Occipital lobe (tissue), 2 donors: Measurements from ENCODE around the gene PIAS4. TPM values are rescaled to one million over a fixed set of nuclear protein-coding genes. Genes with fewer than 3 reads are reported as not detected.

ENCODE experiments used
- DNase-seq: peaks from one replicate; lab custom pipeline; 2025; lab: John Stamatoyannopoulos, UW
- total RNA-seq: library from RNA; depleted of rRNA; stranded (reverse); fragments of >200 nt; gene quantifications from one replicate; pipeline ENCODE4 v1.2.3, GENCODE V29; 2014

Gene PIAS4
- total RNA-seq, 1 donor from 2014 or later = 22.5 TPM

DNA sequence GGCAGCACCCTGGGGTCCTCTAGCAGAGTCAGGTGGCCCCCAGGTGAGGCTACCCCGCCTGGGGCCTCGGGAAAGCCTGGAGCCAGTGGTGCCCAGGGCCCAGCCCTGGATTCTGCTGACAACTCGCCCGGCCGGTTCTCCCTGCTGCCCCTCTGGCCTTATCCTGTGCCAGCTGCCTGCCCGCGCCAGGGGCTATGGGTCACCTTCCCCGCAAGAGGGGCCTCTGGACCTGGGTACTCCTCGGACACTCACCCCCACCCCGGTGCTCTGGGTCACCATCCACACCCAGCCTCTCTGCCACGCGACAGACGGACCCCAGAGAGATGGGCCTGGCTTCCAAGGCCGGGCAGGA is 35.2 kb downstream of the PIAS4 start:
- no peak for DNase-seq

GRCh38 chr19:4043401-4043800 is 35.9 kb downstream of the PIAS4 start:
- DNase-seq = no peak

DNA sequence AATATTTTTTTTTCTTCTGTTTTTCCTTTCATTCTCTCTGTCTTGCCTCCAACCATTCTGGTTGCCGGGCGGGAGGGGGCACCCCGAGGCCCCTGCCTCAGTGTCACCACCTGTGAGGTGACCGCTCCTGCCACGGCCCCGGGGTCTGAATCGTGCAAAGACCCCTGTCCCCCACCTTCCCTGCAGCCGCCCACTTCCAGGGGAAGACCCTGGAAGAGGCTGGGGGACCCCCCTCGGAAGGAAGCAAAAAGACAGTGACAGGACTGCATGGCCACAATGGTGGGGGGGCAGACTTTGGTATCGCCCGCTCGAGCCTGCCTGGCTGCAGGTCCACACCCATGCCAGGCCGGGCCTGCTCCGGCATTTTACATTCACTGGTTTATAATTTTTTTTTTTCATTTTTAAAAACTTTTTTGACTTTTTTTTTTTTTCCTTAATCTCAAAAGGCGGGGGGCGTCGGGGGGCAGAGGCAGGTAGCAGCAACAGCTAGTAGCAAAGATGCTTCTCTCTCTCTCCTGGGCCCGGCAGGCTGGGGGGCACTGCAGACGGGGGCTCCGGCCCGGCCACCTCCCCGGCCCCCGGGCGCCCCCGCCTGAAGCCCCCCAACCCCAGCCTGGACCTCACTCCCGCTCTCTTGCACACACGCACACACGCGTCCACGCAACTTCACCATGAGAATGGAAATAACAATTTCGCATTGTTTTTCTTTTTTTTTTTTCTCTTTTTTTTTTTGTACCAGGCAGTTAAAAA is 36.6 kb downstream of the PIAS4 start:
- no peak for DNase-seq

- no peak for DNase-seq
These were observed 37.5 kb downstream of the PIAS4 start for GRCh38 chr19:4044990-4045465.

DNA sequence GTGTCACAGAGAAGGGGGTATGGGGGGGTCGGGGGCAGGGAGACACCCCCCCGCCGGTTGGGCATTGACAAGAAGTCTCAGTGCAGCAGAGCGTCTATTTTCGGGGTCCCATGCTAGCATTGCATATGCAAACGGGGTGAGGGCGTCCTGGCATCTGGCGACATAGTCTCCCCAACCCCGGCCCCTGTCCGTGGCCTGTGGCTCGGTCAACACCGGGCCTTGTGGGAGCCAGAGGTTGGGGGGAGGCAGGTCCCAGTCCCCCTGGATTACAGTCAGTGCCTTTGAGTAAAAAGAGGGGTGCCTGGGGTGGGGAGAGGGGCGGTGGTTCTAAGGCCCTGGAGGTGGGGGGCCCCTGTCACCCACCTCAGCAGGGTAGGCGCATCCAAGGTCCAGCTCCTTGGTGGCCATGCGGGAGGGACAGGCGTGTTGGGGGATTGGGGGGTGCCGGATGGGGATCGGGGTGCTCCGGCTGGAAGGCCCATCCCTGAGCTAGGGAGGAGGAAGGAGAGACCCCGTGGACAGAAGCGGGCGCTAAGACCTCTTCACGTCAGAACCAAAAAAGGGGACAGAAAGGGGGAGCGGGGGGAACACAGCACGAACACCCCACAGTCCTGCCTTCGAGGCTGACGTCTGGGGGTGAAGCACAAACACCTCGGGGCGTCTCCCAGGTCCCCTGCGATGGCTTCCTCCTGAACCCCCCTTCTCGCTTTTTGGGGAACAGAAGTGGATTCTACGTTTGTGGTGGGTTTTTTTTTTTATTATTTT is 38.2 kb downstream of the PIAS4 start:
- no peak for DNase-seq

- DNase-seq = no peak
These were observed 38.8 kb downstream of the PIAS4 start for GRCh38 chr19:4046362-4046691.

- no peak for DNase-seq
These were observed 39.6 kb downstream of the PIAS4 start for GRCh38 chr19:4046946-4047683.

DNA sequence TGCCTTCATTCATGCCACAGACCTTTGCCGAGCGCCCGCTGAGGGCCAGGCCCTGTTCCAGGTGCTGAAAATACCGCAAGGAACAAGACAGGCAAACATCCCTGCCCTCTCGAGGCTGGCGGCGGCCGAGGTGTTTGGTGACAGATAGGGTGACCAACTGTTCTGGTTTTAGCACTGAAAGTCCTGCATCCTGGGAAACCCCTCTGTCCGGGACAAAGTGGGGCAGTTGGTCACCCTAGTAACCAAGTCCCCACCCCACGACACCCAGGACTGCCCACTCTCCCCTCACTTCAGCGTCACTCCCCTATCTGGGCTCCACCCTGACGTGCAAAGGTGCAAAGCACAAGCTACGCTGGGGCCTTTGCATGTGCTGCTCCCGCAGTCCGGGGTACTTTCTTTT is 41.9 kb downstream of the PIAS4 start:
- DNase-seq = no peak

DNA sequence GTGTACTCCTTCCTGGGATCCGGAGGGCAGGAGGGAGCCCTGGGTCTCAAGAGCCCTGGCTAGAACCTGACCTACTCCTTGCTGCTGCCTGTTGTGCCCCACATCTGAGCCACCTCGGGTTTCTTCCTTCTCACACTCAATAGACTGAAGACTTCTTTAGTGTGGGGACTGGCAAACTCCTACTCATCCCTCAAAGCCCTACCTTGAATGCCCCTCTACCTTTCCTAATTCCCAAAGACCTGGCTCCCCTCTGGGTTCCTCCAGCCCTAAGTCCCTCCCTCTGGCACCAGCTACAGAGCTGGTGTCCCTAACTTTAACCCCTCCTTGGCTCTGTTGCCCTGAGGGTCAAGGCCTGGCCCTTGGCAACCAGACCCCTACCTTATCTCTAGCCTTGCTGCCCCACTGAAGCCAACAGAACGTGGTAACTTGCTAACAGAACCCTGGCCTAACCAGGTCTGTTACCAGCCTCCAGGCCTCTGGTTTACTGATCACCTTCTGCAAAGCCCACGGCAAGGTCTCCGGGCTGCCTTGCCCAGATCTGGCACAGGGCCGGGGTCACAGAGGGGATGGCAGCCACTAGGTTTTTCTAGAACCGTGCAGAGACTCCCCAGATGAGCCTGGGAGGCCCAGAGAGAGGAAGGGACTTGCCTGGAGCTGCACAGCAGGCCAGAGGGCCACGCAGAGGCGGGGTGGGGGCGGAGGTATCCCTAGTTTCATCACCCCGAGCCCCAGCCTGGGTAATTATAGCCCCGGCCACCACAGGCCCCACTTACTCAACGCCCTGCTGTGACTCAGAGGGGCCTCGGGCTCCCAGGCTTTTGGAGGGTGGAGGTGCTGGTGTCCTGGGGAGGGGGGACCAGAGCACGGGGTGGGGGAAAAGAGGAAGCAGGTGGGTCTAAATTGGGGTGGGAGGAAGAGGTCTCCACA is 43.9 kb downstream of the PIAS4 start:
- no peak for DNase-seq

- DNase-seq = peak; percentile 46
These were observed 44.8 kb downstream of the PIAS4 start for GRCh38 chr19:4052114-4052992.

- no peak for DNase-seq
These were observed 45.5 kb downstream of the PIAS4 start for GRCh38 chr19:4052993-4053422.

GRCh38 chr19:4053423-4054324 is 46.1 kb downstream of the PIAS4 start:
- DNase-seq = no peak

GRCh38 chr19:4054441-4055208 is 47.1 kb downstream of the PIAS4 start:
- no peak for DNase-seq

GRCh38 chr19:4055209-4055552 is 47.6 kb downstream of the PIAS4 start:
- DNase-seq = no peak

DNA sequence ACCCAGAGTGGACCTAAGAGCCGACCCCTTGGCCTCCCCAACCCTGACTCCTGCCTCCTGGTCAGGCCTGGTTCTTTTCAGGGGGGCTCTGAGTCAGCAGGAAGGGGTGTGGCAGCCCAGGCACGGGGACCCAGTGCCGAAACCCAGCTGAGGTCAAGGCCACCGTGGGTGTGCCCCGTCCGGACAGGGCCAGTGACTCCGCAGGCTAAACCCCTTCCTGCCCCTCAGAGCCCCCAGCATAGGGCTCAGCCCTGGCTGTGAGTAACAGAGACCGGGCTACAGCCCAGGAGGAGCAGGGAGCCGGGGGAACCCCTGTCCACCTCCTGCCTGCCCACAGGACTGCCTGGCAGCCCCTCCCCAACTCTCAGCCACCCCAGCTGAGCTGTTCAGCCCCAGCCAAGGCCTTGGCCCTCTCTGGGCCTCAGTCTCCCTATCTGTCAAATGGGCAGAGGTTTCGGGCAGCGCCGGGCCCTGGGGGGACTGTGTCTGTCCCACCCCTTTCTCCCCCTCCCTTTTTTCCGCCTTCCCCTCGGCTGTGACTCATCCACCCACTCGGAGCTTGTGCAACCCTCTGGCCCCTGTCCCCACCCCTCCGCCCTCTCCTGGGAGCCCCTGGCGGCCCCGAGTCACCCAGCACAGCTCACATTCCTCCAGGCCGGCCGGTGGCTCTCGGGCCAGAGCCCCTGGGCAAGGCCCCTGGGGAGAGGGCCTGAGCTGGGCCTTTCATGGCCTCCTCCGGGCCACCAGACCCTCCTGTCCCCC is 50.6 kb downstream of the PIAS4 start:
- peak; percentile 59 for DNase-seq

DNA sequence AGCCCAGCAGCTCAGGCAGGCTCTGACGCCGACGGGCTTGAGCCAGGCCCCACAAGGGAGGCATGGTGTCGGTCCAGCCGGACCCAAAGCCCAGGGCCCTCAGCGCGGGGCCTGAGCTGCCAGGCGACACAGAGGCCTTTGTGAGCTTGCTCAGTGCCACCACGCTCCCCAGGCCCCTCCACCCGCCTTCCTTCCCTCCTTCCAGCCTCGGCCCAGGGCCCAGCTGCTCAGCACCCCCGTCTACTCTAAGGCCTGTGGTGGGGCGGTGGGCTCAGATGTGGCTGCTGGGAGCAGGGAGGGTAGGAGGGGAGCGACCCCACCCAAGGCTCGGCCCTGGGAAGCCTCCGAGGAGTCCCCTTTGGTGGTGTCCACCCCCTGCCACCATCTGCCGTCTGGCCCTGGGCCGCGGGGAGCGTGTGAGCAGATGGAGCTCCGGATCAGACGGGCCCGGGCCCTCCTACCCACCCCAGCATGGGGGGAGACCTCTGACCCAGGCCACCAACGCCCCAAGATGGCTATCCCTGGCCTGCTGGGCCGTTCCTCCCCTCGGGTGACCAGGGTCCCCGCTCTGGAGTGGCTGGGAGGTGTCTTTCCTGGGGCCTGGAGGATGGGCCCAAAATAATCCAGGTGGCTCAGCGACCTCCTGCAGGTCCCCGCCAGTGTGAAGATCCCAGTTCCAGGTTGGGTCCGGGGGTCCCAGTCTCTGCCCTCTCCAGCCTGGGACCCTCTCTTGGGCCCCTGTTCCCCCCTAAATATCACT is 51.3 kb downstream of the PIAS4 start:
- peak; percentile 59 for DNase-seq

DNA sequence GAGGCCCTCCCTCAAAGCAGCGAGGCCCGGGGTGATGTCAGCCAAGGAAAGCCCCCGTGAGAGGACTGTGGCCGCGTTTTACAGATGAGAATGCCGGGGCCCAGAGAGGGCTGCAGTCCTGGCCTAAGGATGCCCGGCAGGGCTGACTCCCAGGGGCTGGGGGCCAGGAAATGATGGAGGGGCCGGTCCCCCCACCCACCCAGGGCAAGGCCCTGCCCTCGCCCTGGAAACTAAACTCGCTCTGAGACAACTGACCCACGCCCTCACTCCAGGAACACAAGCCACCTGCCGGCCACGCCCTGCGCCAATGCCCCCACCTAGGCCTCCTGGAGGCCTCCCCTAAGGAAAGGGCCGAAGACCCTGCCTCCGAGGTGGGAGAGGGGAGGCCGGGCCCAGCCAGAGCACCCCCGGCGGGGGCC is 51.9 kb downstream of the PIAS4 start:
- DNase-seq = no peak
